Measurements from ENCODE around the gene OTUD1.

The OTUD1 gene

DNA sequence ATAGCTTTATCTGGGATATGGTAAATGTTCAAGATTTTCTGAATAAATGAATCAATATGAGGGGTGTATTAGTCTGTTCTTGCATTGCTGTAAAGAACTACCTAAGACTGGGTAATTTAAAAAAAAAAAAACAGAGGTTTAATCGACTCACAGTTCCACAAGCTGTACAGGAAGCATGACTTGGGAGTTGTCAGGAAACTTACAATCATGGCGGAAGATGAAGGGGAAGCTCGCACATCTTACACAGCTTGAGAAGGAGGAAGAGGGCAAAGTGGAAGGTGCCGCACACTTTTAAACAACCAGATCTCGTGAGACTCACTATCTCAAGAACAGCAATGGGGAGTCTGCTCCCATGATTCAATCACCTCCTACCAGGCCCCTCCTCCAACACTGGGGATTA, 32.5 kb upstream of the OTUD1 start:
- Histone ChIP-seq H3K27ac (replicated peaks; ENCODE audit: low read length) (no peak overlapping the region), H2AFZ (ENCODE audit: low read length) (no peak overlapping the region), H3K4me2 (ENCODE audit: insufficient read depth, low read length, poor library complexity, severe bottlenecking) (no peak overlapping the region), H4K8ac (ENCODE audit: low read depth, low read length) (no peak overlapping the region), H3K18ac (ENCODE audit: low read length) (no peak overlapping the region), H3K79me1 (ENCODE audit: low read depth, low read length) (no peaks in the 10 kb centered on the region), H4K91ac (ENCODE audit: low read depth, low read length, poor library complexity) (no peak overlapping the region), H2BK15ac (ENCODE audit: low read length) (no peak overlapping the region), H3K9ac (ENCODE audit: low read depth, low read length, poor library complexity) (no peak overlapping the region), H3K4me1 (ENCODE audit: control insufficient read depth in 2 of 2, insufficient read depth in 1 of 2, low read depth in 1 of 2, low read length in 2 of 2) (no peaks in the 10 kb centered on the region), H3K4ac (ENCODE audit: low read length) (no peak overlapping the region), H3K23ac (ENCODE audit: low read depth, low read length, poor library complexity) (no peak overlapping the region), H3K9me3 (replicated peaks in 1 of 2; ENCODE audit: control insufficient read depth in 2 of 2, insufficient read depth in 1 of 2, low read depth in 1 of 2, low read length in 2 of 2) (no peaks in the 10 kb centered on the region), H2BK120ac (ENCODE audit: low read depth, low read length) (no peak overlapping the region), H2BK12ac (ENCODE audit: low read length) (no peak overlapping the region), H2AK5ac (ENCODE audit: low read depth, low read length) (no peak overlapping the region), H3K27me3 (ENCODE audit: control insufficient read depth in 3 of 3, insufficient read depth in 3 of 3, low read depth in 1 of 3, low read length in 3 of 3) (no peaks in the 10 kb centered on the region), H3K4me3 (ENCODE audit: low read length in 2 of 2) (no peak overlapping the region), H3K36me3 (replicated peaks in 1 of 2; ENCODE audit: control insufficient read depth in 2 of 2, insufficient read depth in 2 of 2, low read length in 2 of 2) (no peaks in the 10 kb centered on the region), H2BK5ac (ENCODE audit: low read length) (no peak overlapping the region), H3K14ac (ENCODE audit: low read length) (no peak overlapping the region)
- DNase-seq (ENCODE audit: low spot score) = no peak
- WGBS, 2 donors (ENCODE audit: extremely low coverage in 2 of 2, insufficient read length in 2 of 2, insufficient replicate concordance in 1 of 2) = no CpG with 5 or more reads among the region's 5 CpGs

DNA sequence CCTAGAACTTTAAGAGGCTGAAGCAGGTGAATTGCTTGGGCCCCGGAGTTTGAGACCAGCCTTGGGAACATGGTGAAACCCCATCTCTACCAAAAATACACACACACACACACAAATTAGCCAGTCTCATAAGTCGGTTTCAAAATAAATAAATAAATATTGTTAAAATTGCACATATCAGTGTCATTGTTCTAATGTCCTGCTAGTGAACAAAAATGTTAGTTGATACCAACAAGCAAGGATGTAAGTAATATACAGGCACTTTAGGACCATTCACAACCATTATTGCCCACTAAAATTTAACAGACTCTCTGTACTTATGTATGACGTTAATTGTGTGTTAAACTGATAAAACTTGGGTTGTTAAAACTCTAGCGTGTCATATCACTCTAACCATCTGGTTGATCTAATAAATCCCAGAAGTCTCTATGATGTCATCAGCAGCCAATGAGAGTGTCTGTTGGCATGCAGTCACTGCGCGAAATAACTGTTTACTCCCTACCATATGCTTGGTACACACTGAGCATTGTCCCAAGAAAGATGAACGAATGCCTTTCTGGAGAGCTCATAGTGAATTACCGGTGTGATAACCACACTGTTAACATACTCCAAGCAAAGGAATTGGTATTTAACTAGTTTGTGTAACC, 30.4 kb upstream of the OTUD1 start:
- Histone ChIP-seq H3K27ac (replicated peaks; ENCODE audit: low read length) (no peak overlapping the region), H2AK5ac (ENCODE audit: low read depth, low read length) (no peak overlapping the region), H3K27me3 (ENCODE audit: control insufficient read depth in 3 of 3, insufficient read depth in 3 of 3, low read depth in 1 of 3, low read length in 3 of 3) (no peaks in the 10 kb centered on the region), H4K8ac (ENCODE audit: low read depth, low read length) (no peak overlapping the region), H3K9ac (ENCODE audit: low read depth, low read length, poor library complexity) (no peak overlapping the region), H3K23ac (ENCODE audit: low read depth, low read length, poor library complexity) (no peak overlapping the region), H3K36me3 (replicated peaks in 1 of 2; ENCODE audit: control insufficient read depth in 2 of 2, insufficient read depth in 2 of 2, low read length in 2 of 2) (no peaks in the 10 kb centered on the region), H3K4ac (ENCODE audit: low read length) (no peak overlapping the region), H2BK15ac (ENCODE audit: low read length) (no peak overlapping the region), H2BK120ac (ENCODE audit: low read depth, low read length) (no peak overlapping the region), H3K9me3 (replicated peaks in 1 of 2; ENCODE audit: control insufficient read depth in 2 of 2, insufficient read depth in 1 of 2, low read depth in 1 of 2, low read length in 2 of 2) (no peaks in the 10 kb centered on the region), H2AFZ (ENCODE audit: low read length) (no peak overlapping the region), H4K91ac (ENCODE audit: low read depth, low read length, poor library complexity) (no peak overlapping the region), H3K4me2 (ENCODE audit: insufficient read depth, low read length, poor library complexity, severe bottlenecking) (no peak overlapping the region), H2BK5ac (ENCODE audit: low read length) (no peak overlapping the region), H3K4me1 (ENCODE audit: control insufficient read depth in 2 of 2, insufficient read depth in 1 of 2, low read depth in 1 of 2, low read length in 2 of 2) (no peaks in the 10 kb centered on the region), H3K18ac (ENCODE audit: low read length) (no peak overlapping the region), H3K4me3 (ENCODE audit: low read length in 2 of 2) (no peak overlapping the region), H2BK12ac (ENCODE audit: low read length) (no peak overlapping the region), H3K79me1 (ENCODE audit: low read depth, low read length) (no peaks in the 10 kb centered on the region), H3K14ac (ENCODE audit: low read length) (no peak overlapping the region)
- WGBS, 2 donors (ENCODE audit: extremely low coverage in 2 of 2, insufficient read length in 2 of 2, insufficient replicate concordance in 1 of 2) = no CpG with 5 or more reads among the region's 8 CpGs
- DNase-seq (ENCODE audit: low spot score) = no peak

DNA sequence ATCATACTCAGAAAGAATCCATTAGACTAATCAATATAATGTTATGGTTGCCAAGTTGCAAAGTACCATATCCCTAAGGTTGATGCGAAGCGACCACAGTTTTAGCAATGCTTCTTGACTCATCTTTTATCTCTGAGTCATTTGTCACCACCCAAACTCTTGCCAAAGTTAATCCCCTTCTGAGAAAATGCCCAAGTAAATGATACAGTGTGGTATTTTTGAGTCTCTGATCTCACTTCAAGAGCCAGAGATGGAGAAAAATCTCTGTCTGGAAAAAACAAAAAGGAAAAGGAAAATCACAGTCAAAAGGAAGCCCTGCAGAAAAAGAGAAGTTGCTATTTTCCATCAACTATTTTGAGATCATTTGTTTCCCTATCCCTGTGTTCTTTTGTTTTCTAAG, 26.7 kb upstream of the OTUD1 start:
- no peaks in the 10 kb centered on the region for H3K36me3 ChIP-seq (replicated peaks in 1 of 2; ENCODE audit: control insufficient read depth in 2 of 2, insufficient read depth in 2 of 2, low read length in 2 of 2)
- no peak overlapping the region for H3K18ac ChIP-seq (ENCODE audit: low read length)

DNA sequence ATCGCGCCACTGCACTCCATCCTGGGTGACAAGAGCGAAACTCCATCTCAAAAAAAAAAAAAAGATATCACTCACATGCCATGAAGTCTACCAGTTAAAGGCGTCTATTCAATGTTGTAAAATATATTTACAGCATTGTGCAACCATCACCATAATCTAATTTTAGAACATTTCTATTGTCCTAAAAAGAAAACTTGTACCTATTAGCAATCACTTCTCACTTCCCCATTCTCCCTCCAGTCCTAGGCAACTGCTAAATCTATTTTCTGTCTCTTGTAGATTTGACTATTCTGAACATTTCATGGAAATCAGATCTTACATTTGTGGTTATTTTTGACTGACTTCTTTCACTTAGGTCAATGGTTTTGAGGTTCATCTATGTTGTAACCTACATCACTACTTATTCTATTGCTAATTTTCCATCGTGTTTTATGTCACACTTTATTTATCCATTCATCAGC, 25.2 kb upstream of the OTUD1 start:
- Histone ChIP-seq H3K27me3 (ENCODE audit: control insufficient read depth in 3 of 3, insufficient read depth in 3 of 3, low read depth in 1 of 3, low read length in 3 of 3) (no peaks in the 10 kb centered on the region), H3K4ac (ENCODE audit: low read length) (no peak overlapping the region), H2BK120ac (ENCODE audit: low read depth, low read length) (no peak overlapping the region), H2BK5ac (ENCODE audit: low read length) (no peak overlapping the region), H4K91ac (ENCODE audit: low read depth, low read length, poor library complexity) (no peak overlapping the region), H3K14ac (ENCODE audit: low read length) (no peak overlapping the region), H3K27ac (replicated peaks; ENCODE audit: low read length) (no peak overlapping the region), H3K36me3 (replicated peaks in 1 of 2; ENCODE audit: control insufficient read depth in 2 of 2, insufficient read depth in 2 of 2, low read length in 2 of 2) (no peaks in the 10 kb centered on the region), H2AK5ac (ENCODE audit: low read depth, low read length) (no peak overlapping the region), H2BK12ac (ENCODE audit: low read length) (no peak overlapping the region), H3K4me1 (ENCODE audit: control insufficient read depth in 2 of 2, insufficient read depth in 1 of 2, low read depth in 1 of 2, low read length in 2 of 2) (no peaks in the 10 kb centered on the region), H3K4me2 (ENCODE audit: insufficient read depth, low read length, poor library complexity, severe bottlenecking) (no peak overlapping the region), H3K9me3 (replicated peaks in 1 of 2; ENCODE audit: control insufficient read depth in 2 of 2, insufficient read depth in 1 of 2, low read depth in 1 of 2, low read length in 2 of 2) (no peaks in the 10 kb centered on the region), H3K9ac (ENCODE audit: low read depth, low read length, poor library complexity) (no peak overlapping the region), H2AFZ (ENCODE audit: low read length) (no peak overlapping the region), H2BK15ac (ENCODE audit: low read length) (no peak overlapping the region), H4K8ac (ENCODE audit: low read depth, low read length) (no peak overlapping the region), H3K79me1 (ENCODE audit: low read depth, low read length) (no peaks in the 10 kb centered on the region), H3K4me3 (ENCODE audit: low read length in 2 of 2) (no peak overlapping the region), H3K23ac (ENCODE audit: low read depth, low read length, poor library complexity) (no peak overlapping the region), H3K18ac (ENCODE audit: low read length) (no peak overlapping the region)
- DNase-seq (ENCODE audit: low spot score) = no peak
- WGBS, 2 donors (ENCODE audit: extremely low coverage in 2 of 2, insufficient read length in 2 of 2, insufficient replicate concordance in 1 of 2) = no CpG with 5 or more reads among the region's 5 CpGs

More for the DNA sequence above, 26.7 kb upstream of the OTUD1 start:
- Histone ChIP-seq H3K14ac (ENCODE audit: low read length) (no peak overlapping the region), H3K4me3 (ENCODE audit: low read length in 2 of 2) (no peak overlapping the region), H2AFZ (ENCODE audit: low read length) (no peak overlapping the region), H3K23ac (ENCODE audit: low read depth, low read length, poor library complexity) (no peak overlapping the region), H3K27me3 (ENCODE audit: control insufficient read depth in 3 of 3, insufficient read depth in 3 of 3, low read depth in 1 of 3, low read length in 3 of 3) (no peaks in the 10 kb centered on the region), H2BK15ac (ENCODE audit: low read length) (no peak overlapping the region), H3K4me2 (ENCODE audit: insufficient read depth, low read length, poor library complexity, severe bottlenecking) (no peak overlapping the region), H3K4ac (ENCODE audit: low read length) (no peak overlapping the region), H4K8ac (ENCODE audit: low read depth, low read length) (no peak overlapping the region), H2BK5ac (ENCODE audit: low read length) (no peak overlapping the region), H3K79me1 (ENCODE audit: low read depth, low read length) (no peaks in the 10 kb centered on the region), H2BK120ac (ENCODE audit: low read depth, low read length) (no peak overlapping the region), H2BK12ac (ENCODE audit: low read length) (no peak overlapping the region), H2AK5ac (ENCODE audit: low read depth, low read length) (no peak overlapping the region), H3K9me3 (replicated peaks in 1 of 2; ENCODE audit: control insufficient read depth in 2 of 2, insufficient read depth in 1 of 2, low read depth in 1 of 2, low read length in 2 of 2) (no peaks in the 10 kb centered on the region), H3K4me1 (ENCODE audit: control insufficient read depth in 2 of 2, insufficient read depth in 1 of 2, low read depth in 1 of 2, low read length in 2 of 2) (no peaks in the 10 kb centered on the region), H4K91ac (ENCODE audit: low read depth, low read length, poor library complexity) (no peak overlapping the region), H3K27ac (replicated peaks; ENCODE audit: low read length) (no peak overlapping the region), H3K9ac (ENCODE audit: low read depth, low read length, poor library complexity) (no peak overlapping the region)
- WGBS, 2 donors (ENCODE audit: extremely low coverage in 2 of 2, insufficient read length in 2 of 2, insufficient replicate concordance in 1 of 2) = no CpG with 5 or more reads among the region's 2 CpGs
- DNase-seq (ENCODE audit: low spot score) = no peak
